M059J (cell line): Measurements from ENCODE around the gene GRIN2D. TPM values are rescaled to one million over a fixed set of nuclear protein-coding genes. Genes with fewer than 3 reads are reported as not detected.

Experiments
- DNase-seq: peaks from one replicate; pipeline ENCODE4 v3.0.0-alpha.2; 2012; ENCODE audit warnings: low read depth
- total RNA-seq: library from RNA; depleted of rRNA; stranded (reverse); fragments of >200 nt; shearing (Covaris generic); gene quantifications from 2 replicates; pipeline ENCODE4 v1.2.3, GENCODE V29; 2014; rRNA removed

Gene GRIN2D
- total RNA-seq: 0.42 and 1.2 TPM in 2 replicates

GRCh38 chr19:48393559-48394330, at the start of gene GRIN2D:
GRIN2D (plus strand) TSS chr19:48393668; CDS start chr19:48398393, 4,725 bp downstream.
- DNase-seq: peak; percentile 33

- DNase-seq: no peak
These were observed 48.6 kb upstream of the GRIN2D start for GRCh38 chr19:48344892-48345291.

DNA sequence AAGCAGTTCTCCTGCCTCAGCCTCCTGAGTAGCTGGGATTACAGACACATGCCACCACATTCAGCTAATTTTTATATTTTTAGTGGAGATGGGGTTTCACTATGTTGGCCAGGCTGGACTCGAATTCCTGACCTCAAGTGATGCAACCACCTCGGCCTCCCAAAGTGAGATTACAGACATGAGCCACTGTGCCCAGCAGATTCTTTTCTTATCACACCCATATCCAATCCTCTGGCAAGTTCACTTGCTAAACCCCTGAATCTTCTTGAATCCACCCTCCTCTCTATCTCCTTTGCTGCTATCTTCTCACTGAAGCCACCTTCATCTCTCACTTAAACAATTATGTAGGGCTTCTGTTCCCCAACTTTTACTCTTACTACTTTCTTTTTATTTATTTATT, 47.3 kb upstream of the GRIN2D start:
- DNase-seq: no peak

DNA sequence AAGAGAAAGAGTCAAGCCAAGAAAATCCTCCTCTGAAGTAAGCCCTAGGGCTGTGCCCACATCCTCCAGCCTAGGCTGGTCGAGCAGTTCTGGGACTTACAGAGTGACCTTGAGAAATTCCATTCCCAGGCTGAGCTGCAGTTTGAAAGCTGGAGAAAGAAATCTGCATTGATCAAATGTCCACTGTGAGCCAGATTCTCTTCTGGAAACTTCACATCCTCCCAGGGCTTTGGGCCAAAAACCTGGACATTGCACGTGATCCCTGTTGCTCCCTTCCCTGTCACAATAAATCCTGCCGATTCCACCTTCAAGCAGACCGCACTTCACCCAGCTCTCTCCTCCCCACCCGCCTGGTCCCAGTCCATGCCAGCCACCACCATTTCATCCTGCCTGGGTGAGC, 45.4 kb upstream of the GRIN2D start:
- DNase-seq: no peak

- no peak for DNase-seq
These were observed 44.7 kb upstream of the GRIN2D start for GRCh38 chr19:48348737-48349136.

DNA sequence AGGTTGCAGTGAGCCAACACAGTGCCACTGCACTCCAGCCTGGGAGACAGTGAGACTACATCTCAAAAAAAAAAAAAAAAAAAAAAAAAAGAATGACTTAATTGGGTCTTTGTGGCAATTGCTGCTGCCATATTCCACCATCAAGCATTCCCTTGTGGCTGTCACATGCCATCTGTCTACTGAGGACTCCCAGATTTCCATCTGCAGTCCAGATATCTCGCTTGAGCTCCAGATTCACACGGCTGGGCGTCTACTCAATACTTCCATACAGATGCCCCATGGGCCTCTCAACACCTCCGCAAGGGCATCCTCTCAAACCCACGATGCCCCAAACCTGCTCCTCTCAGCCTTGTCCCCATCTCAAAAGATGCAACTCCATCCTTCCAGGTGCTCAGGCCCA, 42.6 kb upstream of the GRIN2D start:
- DNase-seq: no peak

DNA sequence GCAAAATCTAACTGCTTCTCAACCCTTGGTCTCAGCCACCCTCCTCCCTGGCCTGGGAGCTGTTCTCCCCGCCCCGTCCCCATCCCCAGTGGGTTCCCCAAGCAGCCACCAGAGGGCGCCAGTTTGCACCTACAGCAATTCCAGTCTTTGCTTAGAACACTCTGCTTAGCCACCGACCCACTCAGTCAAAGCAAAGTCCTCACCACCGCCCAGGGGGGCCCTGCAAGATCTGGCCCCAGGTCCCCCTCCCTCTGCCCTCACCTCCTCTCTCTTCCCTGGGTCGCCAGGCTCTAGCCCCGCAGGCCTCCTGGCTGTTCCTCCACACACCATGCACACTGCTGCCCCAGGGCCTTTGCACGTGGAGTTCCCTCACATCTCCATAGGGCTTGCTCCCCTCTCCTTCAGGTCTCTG, 42.1 kb upstream of the GRIN2D start:
- DNase-seq: peak; percentile 59

DNA sequence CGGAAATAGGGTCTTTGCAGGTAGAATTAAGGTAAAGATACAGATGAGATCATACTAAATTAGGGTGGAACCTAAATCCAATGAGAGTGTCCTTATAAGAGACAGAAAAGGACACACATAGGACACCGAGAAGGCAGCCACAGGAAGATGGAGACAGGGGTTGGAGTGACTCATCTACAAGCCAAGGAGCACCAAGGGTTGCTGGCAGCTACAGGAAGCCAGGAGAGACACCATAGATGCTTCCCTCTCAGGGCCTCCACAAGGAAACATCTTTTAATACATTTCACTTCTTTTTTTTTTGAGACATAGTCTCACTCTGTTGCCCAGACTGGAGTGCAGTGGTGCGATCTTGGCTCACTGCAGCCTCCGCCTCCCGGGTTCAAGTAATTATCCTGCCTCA, 39.8 kb upstream of the GRIN2D start:
- DNase-seq: peak; percentile 66

DNA sequence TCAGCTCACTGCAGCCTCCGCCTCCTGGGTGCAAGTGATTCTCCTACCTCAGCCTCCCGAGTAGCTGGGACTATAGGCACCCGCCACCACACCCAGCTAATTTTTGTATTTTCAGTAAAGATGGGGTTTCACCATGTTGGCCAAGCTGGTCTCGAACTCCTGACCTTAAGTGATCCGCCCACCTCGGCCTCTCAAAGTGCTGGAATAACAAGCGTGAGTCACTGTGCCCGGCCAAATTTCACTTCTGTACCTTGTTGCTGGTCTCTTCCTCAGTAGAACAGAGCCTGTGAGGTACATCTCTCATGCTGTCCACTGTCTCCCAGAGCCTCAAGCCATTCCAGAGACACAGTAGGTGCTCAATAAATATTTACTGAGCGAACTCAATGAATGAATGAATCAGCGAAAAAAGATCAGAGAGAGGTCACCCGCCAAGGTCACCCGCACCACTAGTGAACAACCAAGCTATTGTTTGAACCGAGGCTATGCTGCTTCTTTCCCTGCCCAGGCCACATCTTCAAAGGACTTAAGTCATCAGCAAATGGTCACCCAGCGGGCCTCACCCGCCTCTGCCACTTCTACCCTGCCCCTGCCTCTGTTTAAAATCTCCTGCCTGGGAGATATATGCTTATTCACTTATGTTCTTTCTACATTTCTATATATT, 39.0 kb upstream of the GRIN2D start:
- DNase-seq: peak; percentile 74

DNA sequence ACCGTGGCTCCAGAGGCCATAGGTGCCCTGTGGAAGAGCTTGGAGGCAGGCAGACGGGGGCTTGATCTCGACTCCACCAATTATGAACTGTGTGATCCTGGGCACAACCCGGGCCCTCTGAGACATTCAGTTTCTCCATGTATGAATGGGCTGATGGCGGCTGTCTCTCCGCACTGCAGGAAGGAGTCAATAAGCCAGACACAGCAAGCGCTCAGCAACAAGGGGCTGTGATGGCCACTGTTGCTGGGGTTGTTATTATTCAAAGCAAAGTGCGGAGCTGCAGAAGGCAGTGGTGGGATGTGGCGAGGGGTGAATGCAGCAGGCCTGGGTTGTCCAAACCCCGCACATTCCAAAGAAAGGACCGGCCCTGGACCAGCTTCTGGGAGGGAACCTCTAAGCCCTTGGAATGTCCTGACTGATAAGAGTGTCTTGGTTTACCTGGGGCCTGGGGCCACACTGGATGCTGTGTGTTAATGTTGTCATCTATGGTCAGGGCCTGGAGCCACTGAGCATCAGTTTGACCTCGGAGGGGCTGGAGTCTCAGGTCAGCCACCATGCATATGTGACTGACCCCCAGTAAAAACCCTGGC, 38.0 kb upstream of the GRIN2D start:
- DNase-seq: no peak

- no peak for DNase-seq
These were observed 34.3 kb upstream of the GRIN2D start for GRCh38 chr19:48359123-48359522.

DNA sequence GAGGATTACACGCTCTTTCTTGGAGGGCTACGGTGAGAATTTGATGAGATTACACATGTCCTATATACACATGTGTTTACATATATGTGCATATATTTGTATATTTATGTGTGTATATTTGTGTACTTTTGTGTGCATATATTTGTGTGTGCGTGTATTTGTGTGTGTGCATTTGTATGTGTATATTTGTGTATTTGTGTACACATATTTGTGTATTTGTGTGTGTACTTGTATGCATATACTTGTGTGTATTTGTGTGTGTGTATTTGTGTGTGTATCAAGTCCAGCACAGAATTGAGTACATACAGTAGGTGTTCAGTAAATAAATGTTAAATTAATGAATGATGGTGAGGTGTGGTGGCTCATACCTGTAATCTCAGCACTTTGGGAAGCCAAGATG, 31.6 kb upstream of the GRIN2D start:
- DNase-seq: no peak

DNA sequence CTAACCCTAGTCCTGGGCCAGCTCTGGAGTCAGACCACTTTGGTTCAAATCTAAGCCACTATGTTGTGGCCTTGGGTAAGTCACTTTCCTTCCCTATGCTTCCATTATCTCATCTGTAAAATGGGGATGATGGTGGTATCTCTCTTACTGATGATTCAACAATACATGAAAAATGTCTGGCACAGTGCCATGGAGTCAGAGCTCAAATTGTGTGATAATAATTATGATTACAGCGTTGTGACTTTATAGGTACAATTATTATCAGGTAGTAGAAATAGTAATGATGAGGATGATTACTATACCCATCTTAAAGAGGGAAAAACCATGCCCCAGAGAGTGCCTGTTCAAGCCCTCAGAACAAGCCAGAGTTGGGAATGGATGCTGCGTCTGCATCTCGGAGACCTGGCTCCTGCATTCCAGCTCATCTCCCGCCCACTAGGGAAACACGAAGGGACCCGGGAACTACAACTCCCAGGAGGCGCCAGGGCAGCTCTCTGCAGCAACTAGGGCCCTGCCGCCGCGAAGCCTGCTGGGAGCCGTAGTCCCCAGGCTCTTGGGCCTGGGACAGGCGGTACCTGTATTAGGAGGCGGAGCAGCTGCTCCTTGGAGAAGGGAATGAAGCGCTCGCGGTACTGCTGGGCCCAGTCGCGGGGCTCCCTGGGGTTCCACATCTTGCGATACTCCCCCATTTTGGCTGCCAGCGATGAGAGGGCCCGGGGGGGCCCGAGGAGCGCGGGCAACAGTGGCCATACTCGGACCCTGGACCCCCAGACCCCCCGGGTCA, 30.6 kb upstream of the GRIN2D start:
- peak; percentile 98 for DNase-seq

- DNase-seq: no peak
These were observed 30.0 kb upstream of the GRIN2D start for GRCh38 chr19:48363500-48363809.

GRCh38 chr19:48363810-48364597, 29.5 kb upstream of the GRIN2D start, which contains the start of the genes SYNGR4 and TMEM143:
SYNGR4 (plus strand) TSS chr19:48364367; CDS start chr19:48365843, 1,476 bp downstream.
TMEM143 (minus strand) TSS chr19:48363940; CDS start chr19:48363920, 20 bp downstream.
- peak; percentile 100 for DNase-seq

DNA sequence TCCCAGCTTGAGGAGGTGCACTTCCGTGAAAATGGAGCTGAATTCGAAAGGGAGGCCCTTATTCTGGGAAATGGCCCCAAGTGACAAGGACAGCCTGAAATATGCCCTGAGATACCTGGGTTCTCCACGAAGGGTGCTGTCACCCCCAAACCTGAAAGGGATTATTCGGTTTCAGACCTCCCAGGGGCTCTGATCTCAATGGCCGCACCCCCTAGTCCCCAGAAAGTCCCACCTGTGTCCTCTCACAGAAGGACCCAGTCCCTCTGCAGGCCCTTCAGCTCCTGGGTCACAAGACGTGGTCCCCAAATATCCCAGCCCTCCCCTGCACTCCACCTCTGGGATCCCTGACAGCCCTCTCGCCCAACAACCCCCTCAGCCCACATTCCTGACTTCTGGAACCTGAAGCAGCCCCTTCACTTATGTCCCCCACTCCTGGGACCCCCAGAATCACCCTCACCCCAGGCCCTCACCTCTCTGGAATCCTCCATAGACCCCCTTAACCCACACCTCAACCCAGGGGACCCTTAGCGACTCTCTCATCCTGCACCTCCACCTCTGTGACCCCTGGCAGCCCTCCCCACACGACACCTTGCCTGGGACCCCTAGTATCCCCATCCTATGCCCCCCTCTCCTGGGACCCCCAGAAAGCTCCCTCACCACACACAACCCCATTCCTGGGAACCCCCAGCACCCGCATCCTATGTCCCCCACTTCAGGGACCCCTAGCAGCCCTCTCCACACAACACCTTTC, 28.7 kb upstream of the GRIN2D start:
- no peak for DNase-seq

DNA sequence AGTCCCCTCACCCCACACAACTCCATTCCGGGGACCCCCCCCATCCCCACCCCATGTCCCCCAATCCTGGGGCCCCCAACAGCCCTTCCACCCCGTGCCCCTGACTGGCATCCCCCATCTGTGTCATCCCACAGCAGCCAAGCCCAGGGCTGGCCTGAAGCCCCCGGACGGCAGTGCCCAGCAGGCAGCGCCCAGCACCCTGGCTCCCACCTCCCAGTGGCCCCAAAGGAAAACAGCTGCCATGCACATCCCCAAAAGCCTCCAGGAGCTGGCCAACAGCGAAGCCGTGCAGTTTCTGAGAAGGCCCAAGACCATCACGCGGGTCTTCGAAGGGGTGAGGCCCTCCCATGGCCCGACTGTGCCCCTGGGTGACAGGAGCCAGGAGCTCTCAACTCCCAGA, 27.9 kb upstream of the GRIN2D start:
- no peak for DNase-seq

GRCh38 chr19:48367855-48368254, 25.6 kb upstream of the GRIN2D start:
- no peak for DNase-seq

GRCh38 chr19:48368936-48369335, 24.5 kb upstream of the GRIN2D start:
- DNase-seq: no peak

DNA sequence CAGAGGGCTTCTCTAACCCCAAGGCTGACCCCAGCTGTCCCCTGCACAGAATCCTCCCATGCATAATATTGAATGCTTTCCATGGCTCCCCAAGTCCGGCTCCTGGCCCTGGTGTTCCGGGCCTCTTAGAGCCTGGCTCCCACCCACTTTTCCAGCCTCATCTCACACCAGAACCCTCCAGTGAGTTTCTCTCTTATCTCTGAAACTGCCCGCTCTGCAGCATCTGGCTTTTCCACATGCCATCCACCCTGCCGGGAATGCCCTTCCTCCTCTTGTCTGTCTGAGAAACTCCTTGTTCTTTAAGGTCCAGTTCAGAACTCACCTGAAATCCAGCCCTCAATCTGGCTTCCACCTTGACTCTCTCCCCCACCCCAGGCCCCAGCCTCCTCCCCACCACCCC, 22.5 kb upstream of the GRIN2D start:
- DNase-seq: no peak

- no peak for DNase-seq
These were observed 22.1 kb upstream of the GRIN2D start for GRCh38 chr19:48371367-48371766.
